ENCODE data around the gene KIF26B.

KIF26B gene

GRCh38 chr1:245583575-245584330 lies 429.0 kb downstream of the KIF26B start (continued):
- no peak for TF ChIP-seq CSRNP3 (CRISPR knock-in tag; IDR thresholded peaks at IDR 0.05)

- ATAC-seq: peak; percentile 85
- no peak for TF ChIP-seq ZNF70 (CRISPR knock-in tag; IDR thresholded peaks at IDR 0.05)
- TF ChIP-seq ZC3H10 (CRISPR knock-in tag; IDR thresholded peaks at IDR 0.05): peak; percentile 60; the same call in 1 of the 2 replicates
These were observed 430.6 kb downstream of the KIF26B start for GRCh38 chr1:245585252-245585959.

- ATAC-seq: peak; percentile 74
These were observed 432.8 kb downstream of the KIF26B start for GRCh38 chr1:245587435-245588115.

More at GRCh38 chr1:245587435-245588115, 432.8 kb downstream of the KIF26B start:
- TF ChIP-seq ISL1 (CRISPR knock-in tag; IDR thresholded peaks at IDR 0.05): no peak
- no peak for TF ChIP-seq CSRNP3 (CRISPR knock-in tag; IDR thresholded peaks at IDR 0.05)
- TF ChIP-seq ZNF565 (CRISPR knock-in tag; conservative IDR thresholded peaks at IDR 0.05; ENCODE audit: low read depth): no peak
- TF ChIP-seq ARNTL (CRISPR knock-in tag; IDR thresholded peaks at IDR 0.05; ENCODE audit: borderline replicate concordance, low read depth): no peak
- TF ChIP-seq SNAI2 (CRISPR knock-in tag; IDR thresholded peaks at IDR 0.05): no peak
- TF ChIP-seq PATZ1 (CRISPR knock-in tag; IDR thresholded peaks at IDR 0.05; ENCODE audit: borderline replicate concordance): no peak
- no peak for TF ChIP-seq POU6F1 (CRISPR knock-in tag; IDR thresholded peaks at IDR 0.05; ENCODE audit: borderline replicate concordance, low read depth)
- TF ChIP-seq ESRRG (CRISPR knock-in tag; IDR thresholded peaks at IDR 0.05): no peak
- no peak for TF ChIP-seq CSDC2 (CRISPR knock-in tag; IDR thresholded peaks at IDR 0.05)
- TF ChIP-seq OSR1 (CRISPR knock-in tag; IDR thresholded peaks at IDR 0.05): no peak
- no peak for TF ChIP-seq TOX (CRISPR knock-in tag; IDR thresholded peaks at IDR 0.05; ENCODE audit: borderline replicate concordance)
- TF ChIP-seq CREB5 (CRISPR knock-in tag; IDR thresholded peaks at IDR 0.05; ENCODE audit: low read depth): no peak
- no peak for TF ChIP-seq ZC3H10 (CRISPR knock-in tag; IDR thresholded peaks at IDR 0.05)
- no peak for TF ChIP-seq GLIS3 (CRISPR knock-in tag; IDR thresholded peaks at IDR 0.05)
- no peak for TF ChIP-seq TCF4 (CRISPR knock-in tag; IDR thresholded peaks at IDR 0.05; ENCODE audit: borderline replicate concordance)
- TF ChIP-seq ZFP30 (CRISPR knock-in tag; IDR thresholded peaks at IDR 0.05): no peak
- no peak for TF ChIP-seq BACH2 (CRISPR knock-in tag; IDR thresholded peaks at IDR 0.05; ENCODE audit: borderline replicate concordance)
- no peak for TF ChIP-seq ZNF70 (CRISPR knock-in tag; IDR thresholded peaks at IDR 0.05)
- TF ChIP-seq TSHZ2 (CRISPR knock-in tag; IDR thresholded peaks at IDR 0.05): no peak

Measured in SK-N-SH treated with all-trans-retinoic acid at 6 μM for 48 hours (cell line).